ENCODE data around the gene PHRF1.

PHRF1 gene

DNA sequence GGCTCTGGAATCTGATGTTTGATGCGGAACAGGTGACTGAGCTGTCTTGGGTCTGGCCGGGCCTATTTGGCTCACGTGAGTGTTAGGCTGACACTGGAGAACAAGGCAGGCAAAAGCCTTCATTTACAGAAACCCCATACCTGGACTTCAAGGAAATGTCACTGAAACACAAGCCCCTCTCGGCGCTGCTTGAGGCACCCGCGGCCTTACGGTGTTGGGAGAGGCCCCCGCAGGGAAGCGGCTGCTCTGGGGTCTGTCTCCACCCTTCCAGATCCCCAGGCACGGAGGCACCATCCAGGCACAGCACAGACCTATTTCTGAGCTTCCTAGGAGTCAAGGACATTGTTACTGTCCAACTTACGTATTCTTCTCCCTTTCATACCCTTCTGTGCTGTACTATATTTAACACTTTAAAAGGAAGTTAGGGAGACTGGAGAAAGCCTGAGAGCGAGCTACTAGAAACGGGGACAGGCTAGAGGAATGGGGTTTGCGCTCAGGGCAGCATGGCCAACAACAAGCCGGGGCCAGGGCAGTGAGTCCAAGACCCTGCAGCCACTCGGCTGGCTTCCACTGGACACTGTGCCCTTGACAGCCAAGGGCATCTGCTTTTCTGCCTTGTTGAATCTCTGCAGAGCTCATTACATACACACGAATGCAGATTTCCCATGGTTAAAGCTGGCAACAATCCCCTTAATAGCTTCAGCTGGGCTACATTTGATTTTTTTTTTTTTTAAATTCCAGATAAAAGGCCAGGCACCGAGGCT lies 84.6 kb downstream of the PHRF1 start:
- no peak for DNase-seq

Measured in CD4-positive, alpha-beta T cell treated with Interleukin-17A for 1 hour (primary cell).